OCI-LY1 (cell line): ENCODE measurements around the gene POU1F1.

ENCODE experiments used
- H2AFZ ChIP-seq: fragments of 200-600 bp; sonication (generic), shearing (Covaris generic); 2 replicates; pipeline ENCODE4 v1.6.0; 2014; ENCODE audit warnings: antibody characterized with exemption, mild to moderate bottlenecking, low read length
- H3F3A ChIP-seq: fragments of 200-600 bp; sonication (generic), shearing (Covaris generic); 2 replicates; pipeline ENCODE4 v1.6.0; 2014; ENCODE audit warnings: mild to moderate bottlenecking, antibody characterized with exemption, low read length, moderate library complexity; ENCODE audit not compliant: insufficient read depth
- H3K27ac ChIP-seq: fragments of 200-600 bp; sonication (generic); 2 replicates; pipeline ENCODE4 v1.5.1; 2014; ENCODE audit warnings: low read length, mixed run types, mild to moderate bottlenecking, low read depth; ENCODE audit not compliant: poor library complexity, severe bottlenecking
- H3K27me3 ChIP-seq: fragments of 200-600 bp; sonication (generic); 2 replicates; pipeline ENCODE4 v1.6.0; 2014; ENCODE audit warnings: antibody characterized with exemption, mild to moderate bottlenecking, low read length, moderate library complexity; ENCODE audit not compliant: insufficient read depth
- H3K36me3 ChIP-seq: fragments of 200-600 bp; sonication (generic); 2 replicates; pipeline ENCODE4 v1.6.1; 2014; ENCODE audit warnings: mild to moderate bottlenecking, antibody characterized with exemption, low read length, moderate library complexity, mixed read lengths; ENCODE audit not compliant: insufficient read depth
- H3K4me1 ChIP-seq: fragments of 200-600 bp; sonication (generic); 2 replicates; pipeline ENCODE4 v1.5.1; 2014; ENCODE audit warnings: mild to moderate bottlenecking, low read length, moderate library complexity; ENCODE audit not compliant: insufficient read depth, severe bottlenecking
- H3K4me2 ChIP-seq: fragments of 200-600 bp; sonication (generic), shearing (Covaris generic); 2 replicates; pipeline ENCODE4 v1.6.1; 2014; ENCODE audit warnings: low read length
- H3K4me3 ChIP-seq: fragments of 200-600 bp; sonication (generic); 2 replicates; pipeline ENCODE4 v1.5.1; 2014; ENCODE audit warnings: low read length, low read depth, mild to moderate bottlenecking, mixed read lengths; ENCODE audit not compliant: poor library complexity, severe bottlenecking
- H3K79me2 ChIP-seq: fragments of 200-600 bp; shearing (Covaris generic); 2 replicates; pipeline ENCODE4 v1.6.1; 2016; ENCODE audit warnings: mixed run types, low read length, mixed read lengths; ENCODE audit not compliant: insufficient read depth
- H3K9ac ChIP-seq: fragments of 200-600 bp; sonication (generic), shearing (Covaris generic); 2 replicates; pipeline ENCODE4 v1.6.1; 2014; ENCODE audit warnings: mild to moderate bottlenecking, low read length, mixed read lengths
- H3K9me2 ChIP-seq: fragments of 200-600 bp; sonication (generic), shearing (Covaris generic); 2 replicates; pipeline ENCODE4 v1.6.1; 2014; ENCODE audit warnings: low read depth, mild to moderate bottlenecking, low read length, mixed read lengths
- H3K9me3 ChIP-seq: fragments of 200-600 bp; shearing (Covaris generic); 2 replicates; pipeline ENCODE4 v1.6.1; 2014; ENCODE audit warnings: low read length, mixed read lengths
- H4K20me1 ChIP-seq: fragments of 200-600 bp; sonication (generic), shearing (Covaris generic); 2 replicates; pipeline ENCODE4 v1.6.0; 2016; ENCODE audit warnings: mild to moderate bottlenecking, low read length; ENCODE audit not compliant: insufficient read depth
- CTCF ChIP-seq: fragments of 200-600 bp; sonication (generic), shearing (Covaris generic); IDR thresholded peaks from 2 replicates; pipeline ENCODE4 v1.5.1; 2017; ENCODE audit warnings: mild to moderate bottlenecking, antibody characterized with exemption, low read length, moderate library complexity, mixed read lengths
- EZH2 ChIP-seq: fragments of 200-600 bp; sonication (generic), shearing (Covaris generic); IDR thresholded peaks from 2 replicates; pipeline ENCODE4 v1.8.0; 2017; ENCODE audit warnings: borderline replicate concordance, mixed run types, mild to moderate bottlenecking, antibody characterized with exemption, low read length, moderate library complexity, mixed read lengths

Gene POU1F1

GRCh38 chr3:87261925-87262324 is 14.5 kb downstream of the POU1F1 start:
- Histone ChIP-seq H3K27ac (no peak overlapping the region), H3K4me2 (no peak overlapping the region), H3K9me3 (no peaks in the 10 kb centered on the region), H3K79me2 (no peaks in the 10 kb centered on the region), H2AFZ (no peak overlapping the region), H3K9me2 (no peaks in the 10 kb centered on the region), H3K9ac (no peak overlapping the region), H3K27me3 (no peaks in the 10 kb centered on the region), H3F3A (no peaks in the 10 kb centered on the region), H4K20me1 (no peaks in the 10 kb centered on the region), H3K36me3 (no peaks in the 10 kb centered on the region), H3K4me3 (no peak overlapping the region), H3K4me1 (no peaks in the 10 kb centered on the region)
- no peak for TF ChIP-seq EZH2
- no peak for TF ChIP-seq CTCF

- no peaks in the 10 kb centered on the region for H3K9me3 ChIP-seq
- H3K9me2 ChIP-seq, result no peaks in the 10 kb centered on the region
- no peaks in the 10 kb centered on the region for H4K20me1 ChIP-seq
- no peaks in the 10 kb centered on the region for H3K27me3 ChIP-seq
- no peaks in the 10 kb centered on the region for H3K4me1 ChIP-seq
- no peak overlapping the region for H2AFZ ChIP-seq
- no peak overlapping the region for H3K4me2 ChIP-seq
- H3K4me3 ChIP-seq, result no peak overlapping the region
- TF ChIP-seq CTCF, result peak; percentile 67
- no peak for TF ChIP-seq EZH2
- no peaks in the 10 kb centered on the region for H3K79me2 ChIP-seq
- H3F3A ChIP-seq, result no peaks in the 10 kb centered on the region
- H3K27ac ChIP-seq, result no peak overlapping the region
- no peaks in the 10 kb centered on the region for H3K36me3 ChIP-seq
- no peak overlapping the region for H3K9ac ChIP-seq
Measured at GRCh38 chr3:87260270-87260669, 16.1 kb downstream of the POU1F1 start.

GRCh38 chr3:87250009-87250408 is 26.4 kb downstream of the POU1F1 start:
- no peak overlapping the region for H3K27ac ChIP-seq
- TF ChIP-seq CTCF (no peak), EZH2 (no peak)
- no peaks in the 10 kb centered on the region for H3K9me2 ChIP-seq
- no peak overlapping the region for H3K4me2 ChIP-seq
- H3K4me1 ChIP-seq, result no peaks in the 10 kb centered on the region
- H3F3A ChIP-seq, result no peaks in the 10 kb centered on the region
- no peak overlapping the region for H2AFZ ChIP-seq
- H3K27me3 ChIP-seq, result no peaks in the 10 kb centered on the region
- H3K4me3 ChIP-seq, result no peak overlapping the region
- H3K9ac ChIP-seq, result no peak overlapping the region
- H4K20me1 ChIP-seq, result no peaks in the 10 kb centered on the region
- no peaks in the 10 kb centered on the region for H3K79me2 ChIP-seq
- no peaks in the 10 kb centered on the region for H3K9me3 ChIP-seq
- peaks cover 41% of the 10 kb centered on the region for H3K36me3 ChIP-seq
